AG09319 (cell line): ENCODE measurements around the gene CRACDL.

Experiments
- DNase-seq: peaks from one replicate; pipeline ENCODE4 v3.0.0-alpha.2; 2010; ENCODE audit warnings: low read depth; ENCODE audit errors: extremely low read depth
- TF ChIP-seq, protein P1 (sequence below): IDR thresholded peaks from 2 replicates; pipeline ENCODE4 v1.5.1; 2011; ENCODE audit warnings: low read depth, mild to moderate bottlenecking, inconsistent platforms, low read length, moderate library complexity

The CRACDL gene

DNA sequence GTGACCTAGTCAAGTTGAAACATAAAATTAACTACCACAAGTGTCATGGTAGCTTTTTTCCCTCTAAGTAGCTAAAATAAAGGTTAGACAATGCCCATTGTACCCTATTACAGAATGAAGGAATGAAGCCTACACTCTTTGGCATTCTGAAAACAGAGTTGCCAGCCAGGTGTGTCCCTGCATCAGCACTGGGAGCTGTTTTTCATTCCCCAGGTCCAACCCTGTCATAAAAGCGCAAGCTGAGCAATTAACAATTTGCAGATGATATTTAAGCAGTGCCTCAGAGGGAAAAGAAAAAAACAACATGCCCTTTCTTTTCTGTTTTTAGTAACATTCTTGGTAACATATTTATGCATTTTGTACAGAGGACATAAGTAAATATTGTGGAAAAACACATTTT lies 158.3 kb downstream of the CRACDL start:
- no peak for DNase-seq
- TF ChIP-seq, protein P1, sequence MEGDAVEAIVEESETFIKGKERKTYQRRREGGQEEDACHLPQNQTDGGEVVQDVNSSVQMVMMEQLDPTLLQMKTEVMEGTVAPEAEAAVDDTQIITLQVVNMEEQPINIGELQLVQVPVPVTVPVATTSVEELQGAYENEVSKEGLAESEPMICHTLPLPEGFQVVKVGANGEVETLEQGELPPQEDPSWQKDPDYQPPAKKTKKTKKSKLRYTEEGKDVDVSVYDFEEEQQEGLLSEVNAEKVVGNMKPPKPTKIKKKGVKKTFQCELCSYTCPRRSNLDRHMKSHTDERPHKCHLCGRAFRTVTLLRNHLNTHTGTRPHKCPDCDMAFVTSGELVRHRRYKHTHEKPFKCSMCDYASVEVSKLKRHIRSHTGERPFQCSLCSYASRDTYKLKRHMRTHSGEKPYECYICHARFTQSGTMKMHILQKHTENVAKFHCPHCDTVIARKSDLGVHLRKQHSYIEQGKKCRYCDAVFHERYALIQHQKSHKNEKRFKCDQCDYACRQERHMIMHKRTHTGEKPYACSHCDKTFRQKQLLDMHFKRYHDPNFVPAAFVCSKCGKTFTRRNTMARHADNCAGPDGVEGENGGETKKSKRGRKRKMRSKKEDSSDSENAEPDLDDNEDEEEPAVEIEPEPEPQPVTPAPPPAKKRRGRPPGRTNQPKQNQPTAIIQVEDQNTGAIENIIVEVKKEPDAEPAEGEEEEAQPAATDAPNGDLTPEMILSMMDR, result no peak

DNA sequence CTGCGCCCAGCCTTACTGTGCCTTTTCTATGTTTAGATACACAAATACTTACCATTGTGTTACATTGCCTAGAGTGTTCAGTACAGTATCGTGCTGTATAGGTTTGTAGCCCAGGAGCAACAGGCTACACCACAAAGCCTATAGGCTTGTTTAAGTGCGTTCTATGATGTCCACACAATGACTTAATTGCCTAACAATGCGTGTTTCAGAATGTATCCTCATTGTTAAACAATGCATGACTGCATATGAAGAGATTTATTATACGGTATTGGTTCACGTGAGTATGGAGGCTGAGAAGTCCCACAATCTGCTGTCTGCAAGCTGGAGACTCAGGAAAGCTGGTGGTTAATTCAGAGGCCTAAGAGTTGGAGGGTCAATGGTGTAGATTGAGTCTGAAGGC lies 158.9 kb downstream of the CRACDL start:
- DNase-seq, result no peak
- TF ChIP-seq, protein P1, result no peak

DNA sequence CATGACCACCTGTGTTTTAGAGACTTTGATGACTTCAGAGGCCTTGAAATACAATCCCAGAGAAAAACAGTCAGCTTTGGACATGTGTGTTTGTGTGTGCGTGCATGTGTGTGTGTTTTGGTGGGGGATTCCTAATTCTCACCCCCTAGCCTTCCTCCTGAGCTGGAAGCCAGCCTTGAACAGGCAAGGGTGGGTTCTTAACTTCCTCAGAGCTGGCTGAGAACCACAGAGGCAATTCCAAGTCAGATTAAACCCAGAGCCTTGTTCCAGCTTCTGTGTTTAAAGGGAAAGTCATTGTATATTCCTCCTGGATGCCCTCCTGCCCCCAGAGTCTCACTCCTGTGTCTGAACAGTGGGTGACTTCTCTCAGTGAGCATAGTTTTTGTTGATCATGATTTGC lies 159.9 kb downstream of the CRACDL start:
- DNase-seq, result no peak
- TF ChIP-seq, protein P1, result no peak

DNA sequence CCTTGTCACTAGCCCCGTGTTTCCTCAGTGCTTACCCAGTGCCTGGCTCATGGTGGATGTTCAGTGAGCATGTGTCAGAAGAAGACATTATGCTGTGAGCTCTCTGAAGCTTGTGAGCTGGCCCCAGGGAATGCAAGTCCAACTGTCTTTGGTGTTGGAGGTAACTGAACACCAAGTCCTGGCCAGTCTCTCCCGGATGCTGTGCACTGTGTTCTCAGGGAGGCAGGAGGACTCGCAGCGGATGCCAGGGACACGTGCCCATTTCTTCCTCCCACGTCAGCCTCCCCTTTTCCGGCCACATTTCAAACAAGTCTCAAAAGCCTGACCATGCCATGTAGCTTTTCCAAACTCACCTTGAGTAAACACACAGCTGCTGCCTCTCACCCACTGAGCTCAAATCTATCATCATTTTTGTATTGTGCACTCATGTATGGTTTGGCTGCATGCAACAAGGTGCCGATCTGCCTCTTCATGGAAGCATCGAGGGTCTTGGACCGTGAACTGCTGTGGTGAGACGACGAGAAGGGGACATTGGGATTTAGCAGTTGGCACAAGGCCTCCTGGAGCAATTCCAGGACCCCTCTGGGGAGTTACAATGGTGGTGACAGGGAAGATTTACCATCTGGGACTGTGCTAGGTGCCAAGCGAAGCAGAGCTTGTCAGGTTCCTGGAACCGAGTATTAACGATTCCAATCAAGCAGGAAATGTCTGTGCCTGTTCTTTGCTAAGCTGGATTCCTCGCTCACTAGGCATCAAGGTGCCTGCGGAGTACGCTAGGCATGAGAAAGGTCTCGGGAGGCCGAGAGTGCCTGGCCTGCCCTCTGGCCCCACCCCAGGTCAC lies 160.7 kb downstream of the CRACDL start:
- no peak for DNase-seq
- TF ChIP-seq, protein P1, result no peak

DNA sequence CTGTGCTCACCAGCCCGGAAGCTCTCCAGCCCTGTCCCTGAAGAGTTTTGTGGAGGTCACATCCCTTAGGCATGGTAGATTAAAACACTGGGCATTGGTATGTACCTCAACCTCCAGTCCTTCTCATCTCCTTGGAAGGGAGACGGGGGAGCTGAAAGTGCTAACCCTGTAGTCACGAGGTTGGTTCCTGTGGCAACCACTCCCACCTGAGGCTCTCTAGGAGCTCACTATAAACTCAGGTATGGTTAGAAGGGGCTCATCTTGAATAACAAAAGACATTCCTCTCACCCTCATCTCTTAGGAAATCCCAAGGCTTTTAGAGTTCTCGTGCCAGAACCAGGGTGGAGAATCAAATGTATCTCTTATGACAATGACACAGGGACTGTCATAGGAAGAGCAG lies 162.1 kb downstream of the CRACDL start:
- DNase-seq, result no peak
- TF ChIP-seq, protein P1, result no peak

DNA sequence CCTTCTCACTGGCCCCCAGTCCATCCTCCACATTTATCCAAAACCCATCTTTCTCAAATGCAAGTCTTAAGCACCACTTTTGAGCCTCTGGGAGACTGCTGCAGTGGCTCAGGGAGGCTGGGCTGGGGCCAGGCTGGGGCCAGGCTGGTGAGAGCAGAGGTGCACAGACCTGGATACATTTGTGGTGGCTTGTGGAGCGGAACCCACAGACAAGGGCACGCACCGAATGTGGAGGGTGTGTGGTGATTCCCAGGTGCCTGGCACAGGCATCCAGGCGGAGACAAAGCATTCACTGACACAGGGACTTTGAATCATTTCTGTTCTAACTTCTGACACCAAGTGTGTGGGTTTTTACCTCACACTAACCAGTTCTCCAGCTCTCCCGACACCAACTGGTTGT lies 162.9 kb downstream of the CRACDL start:
- DNase-seq, result no peak
- TF ChIP-seq, protein P1, result no peak

DNA sequence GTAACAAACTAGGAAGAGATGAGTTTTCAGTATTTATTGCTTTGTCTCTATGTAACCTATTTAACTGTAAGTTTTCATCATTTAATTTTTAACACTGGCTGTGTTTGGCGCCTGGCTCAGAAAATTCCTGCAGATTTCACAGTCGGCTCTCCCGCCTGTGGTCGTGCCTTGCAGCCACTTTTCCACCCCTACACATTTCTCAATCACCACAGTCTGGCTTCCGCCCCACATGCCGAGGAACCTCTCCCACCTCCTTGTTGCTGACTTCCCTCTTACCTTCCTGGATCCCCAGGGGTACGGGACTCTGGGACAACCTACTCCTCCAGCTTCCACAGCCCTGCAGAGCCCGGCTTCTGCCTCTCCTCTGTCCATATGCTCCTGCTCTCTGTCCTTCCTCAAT lies 163.5 kb downstream of the CRACDL start:
- no peak for DNase-seq
- TF ChIP-seq, protein P1, result no peak
